Activated naive CD4-positive, alpha-beta T cell (primary cell): Measurements from ENCODE around the gene ZNF280C.

Source experiments
- DNase-seq, 4 experiments: peaks; one replicate each; lab custom pipeline; 2025; lab: John Stamatoyannopoulos, UW

Gene ZNF280C

GRCh38 chrX:130176942-130177341, 91.8 kb downstream of the ZNF280C start:
- no peak for DNase-seq

GRCh38 chrX:130176354-130176776, 92.3 kb downstream of the ZNF280C start:
- DNase-seq: no peak

GRCh38 chrX:130174937-130175336, 93.8 kb downstream of the ZNF280C start:
- DNase-seq: no peak

GRCh38 chrX:130174045-130174704, 94.5 kb downstream of the ZNF280C start:
- no peak for DNase-seq

GRCh38 chrX:130173190-130173895, 95.4 kb downstream of the ZNF280C start:
- no peak for DNase-seq

GRCh38 chrX:130172127-130172845, 96.4 kb downstream of the ZNF280C start:
- no peak for DNase-seq

- DNase-seq: peak in 2 of 4 experiments; percentile 2 to 27
These were observed 97.1 kb downstream of the ZNF280C start, which contains the start of gene RAB33A for GRCh38 chrX:130171446-130172126. TSS of gene RAB33A (plus strand) at chrX:130171962. CDS start at chrX:130172063, 101 bp downstream.

GRCh38 chrX:130170752-130171445, 97.8 kb downstream of the ZNF280C start:
- peak; percentile 6 to 42 (median 8) for DNase-seq

GRCh38 chrX:130167040-130167439, 101.7 kb downstream of the ZNF280C start:
- no peak for DNase-seq

GRCh38 chrX:130166503-130166777, 102.3 kb downstream of the ZNF280C start:
- no peak for DNase-seq

- peak; percentile 52 to 75 (median 66) for DNase-seq
These were observed 102.8 kb downstream of the ZNF280C start, which contains the start of gene AIFM1 for GRCh38 chrX:130165703-130166502. TSS of gene AIFM1 (minus strand) at chrX:130165841. CDS start at chrX:130165656, 185 bp downstream.

- DNase-seq: peak in 1 of 4 experiments; percentile 17
These were observed 103.5 kb downstream of the ZNF280C start for GRCh38 chrX:130165181-130165702.

GRCh38 chrX:130163398-130163797, 105.3 kb downstream of the ZNF280C start:
- DNase-seq: no peak

- no peak for DNase-seq
These were observed 106.5 kb downstream of the ZNF280C start for GRCh38 chrX:130162094-130162735.

GRCh38 chrX:130159776-130160175, 108.9 kb downstream of the ZNF280C start:
- no peak for DNase-seq

- no peak for DNase-seq
These were observed 110.4 kb downstream of the ZNF280C start for GRCh38 chrX:130158311-130158710.

GRCh38 chrX:130155564-130155963, 113.1 kb downstream of the ZNF280C start:
- no peak for DNase-seq
